GM19239 (cell line): Measurements from ENCODE around the gene NADSYN1.
"Not testable (repeated sequence)": the region's sequence is repeated elsewhere in the genome, so short reads cannot be mapped to it uniquely, and the experiment has no call there.

ENCODE experiments used
- DNase-seq: peaks from one replicate; pipeline ENCODE4 v3.0.0; 2011; ENCODE audit warnings: low spot score; ENCODE audit not compliant: insufficient read length
- FAIRE-seq: peaks from 2 replicates; lab custom pipeline; 2011; peaks lifted over from hg19 to GRCh38; lab: Jason Lieb, UNC

Gene NADSYN1

GRCh38 chr11:71453037-71453917 is at the start of gene NADSYN1:
TSS of gene NADSYN1 (plus strand) at chr11:71453203. CDS start at chr11:71453297, 94 bp downstream.
- DNase-seq (peak; percentile 96), FAIRE-seq (peak; percentile 68)

DNA sequence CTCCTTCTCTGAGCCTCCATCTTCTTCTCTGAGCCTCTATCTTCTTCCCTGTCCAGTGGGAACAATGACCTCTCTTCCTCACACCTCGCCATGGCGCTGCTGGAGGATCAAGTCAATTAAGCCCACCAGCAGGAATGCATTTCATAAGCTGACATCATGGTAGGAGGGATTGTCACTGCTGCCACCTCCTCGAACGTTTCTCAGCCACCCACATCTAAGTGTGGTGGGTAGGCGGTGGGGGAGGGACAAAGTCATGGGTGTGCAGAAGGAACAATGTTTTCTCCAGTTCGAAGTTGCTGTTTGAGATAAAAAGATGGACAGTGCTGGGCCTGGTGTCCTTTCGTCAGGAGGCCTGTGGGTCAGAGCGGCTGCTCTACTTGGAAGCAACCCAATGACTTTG is 48.8 kb upstream of the NADSYN1 start:
- FAIRE-seq = no peak

DNA sequence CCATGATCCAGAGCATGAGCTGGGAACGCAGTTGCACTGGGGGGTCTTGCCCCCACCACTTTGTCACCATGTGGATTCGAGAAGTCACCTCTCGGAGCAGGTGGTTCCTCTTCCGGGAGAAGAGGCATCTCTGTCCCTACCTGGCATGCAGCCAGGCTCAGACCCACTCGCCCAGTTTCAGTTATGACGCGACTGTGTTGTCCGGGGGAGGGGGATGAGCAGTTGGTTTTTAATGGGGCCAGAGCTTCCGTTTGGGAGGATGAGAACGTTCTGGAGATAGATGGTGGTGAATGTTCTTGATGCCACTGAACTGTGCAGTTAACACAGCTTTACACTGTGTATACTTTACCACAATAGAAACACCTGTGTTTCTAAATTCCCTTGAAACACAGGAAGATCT is 46.3 kb upstream of the NADSYN1 start:
- FAIRE-seq = no peak
- no peak for DNase-seq

More for the DNA sequence above, 48.8 kb upstream of the NADSYN1 start:
- DNase-seq = no peak

DNA sequence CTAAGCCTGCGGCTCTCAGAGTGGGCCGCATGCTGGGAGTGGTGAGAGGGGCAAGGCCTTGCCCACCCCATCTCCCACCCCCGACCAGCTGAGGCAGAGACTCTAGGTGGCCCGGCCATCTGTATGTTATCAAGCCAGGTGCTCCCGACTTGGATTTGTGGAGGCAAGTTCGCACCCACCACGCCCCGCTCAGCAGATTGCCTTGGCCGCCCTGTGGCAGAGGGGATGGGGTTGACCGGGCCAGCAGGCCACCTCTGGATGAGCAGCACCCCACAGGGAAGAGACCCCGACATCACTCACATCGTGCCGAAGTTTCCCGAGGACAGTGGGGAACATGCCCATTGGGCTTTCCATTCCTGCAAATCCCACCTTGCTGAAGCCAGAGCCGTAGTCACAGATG is 45.6 kb upstream of the NADSYN1 start:
- DNase-seq (no peak), FAIRE-seq (no peak)

DNA sequence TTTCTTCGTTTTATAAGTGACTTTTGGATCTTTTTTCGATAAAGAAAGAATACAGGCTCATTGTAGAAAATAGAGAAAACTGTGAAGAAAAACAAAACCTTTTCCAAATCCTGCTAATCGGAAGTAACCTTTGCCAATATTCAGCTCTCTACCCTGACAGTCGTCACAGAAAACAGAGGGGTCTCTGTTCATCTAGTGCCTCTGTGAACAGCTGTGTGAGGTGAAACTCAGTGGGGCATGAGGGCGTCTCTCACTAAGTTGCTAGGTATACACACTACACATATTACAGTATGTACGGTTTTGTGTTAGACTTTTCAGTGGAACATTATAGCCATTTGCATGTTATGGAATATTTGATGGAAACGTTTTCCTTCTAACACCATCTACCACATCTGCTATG is 44.2 kb upstream of the NADSYN1 start:
- DNase-seq = no peak
- FAIRE-seq = no peak

DNA sequence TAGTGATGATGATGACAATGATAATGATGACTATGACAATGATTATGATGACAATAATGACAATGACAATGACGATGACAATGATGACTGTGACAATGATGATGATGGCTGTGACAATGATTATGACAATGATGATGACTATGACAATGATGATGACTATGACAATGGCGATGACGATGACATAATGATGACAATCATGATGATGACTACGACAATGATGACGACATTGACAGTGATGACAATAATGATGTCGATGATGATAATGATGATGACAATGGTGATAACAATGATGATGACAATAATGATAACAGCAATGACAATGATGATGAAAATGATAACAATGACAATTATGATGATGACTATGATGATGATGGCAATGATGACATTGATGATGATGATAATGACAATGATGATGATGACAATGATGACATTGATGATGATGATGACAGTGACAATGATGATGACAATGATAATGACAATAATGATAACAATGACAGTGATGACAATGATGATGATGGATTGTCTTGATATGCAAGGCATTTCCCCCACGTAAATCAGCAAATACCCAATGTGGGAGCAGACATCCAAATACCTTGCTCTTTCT is 42.5 kb upstream of the NADSYN1 start:
- no peak for DNase-seq
- no peak for FAIRE-seq

- FAIRE-seq (no peak), DNase-seq (no peak)
Observed at GRCh38 chr11:71414645-71415044, 38.4 kb upstream of the NADSYN1 start.

- peak; percentile 26 for DNase-seq
- FAIRE-seq = no peak
Observed at GRCh38 chr11:71418643-71419042, 34.4 kb upstream of the NADSYN1 start.

GRCh38 chr11:71420455-71421241 is 32.4 kb upstream of the NADSYN1 start:
- FAIRE-seq (no peak), DNase-seq (peak; percentile 24)

DNA sequence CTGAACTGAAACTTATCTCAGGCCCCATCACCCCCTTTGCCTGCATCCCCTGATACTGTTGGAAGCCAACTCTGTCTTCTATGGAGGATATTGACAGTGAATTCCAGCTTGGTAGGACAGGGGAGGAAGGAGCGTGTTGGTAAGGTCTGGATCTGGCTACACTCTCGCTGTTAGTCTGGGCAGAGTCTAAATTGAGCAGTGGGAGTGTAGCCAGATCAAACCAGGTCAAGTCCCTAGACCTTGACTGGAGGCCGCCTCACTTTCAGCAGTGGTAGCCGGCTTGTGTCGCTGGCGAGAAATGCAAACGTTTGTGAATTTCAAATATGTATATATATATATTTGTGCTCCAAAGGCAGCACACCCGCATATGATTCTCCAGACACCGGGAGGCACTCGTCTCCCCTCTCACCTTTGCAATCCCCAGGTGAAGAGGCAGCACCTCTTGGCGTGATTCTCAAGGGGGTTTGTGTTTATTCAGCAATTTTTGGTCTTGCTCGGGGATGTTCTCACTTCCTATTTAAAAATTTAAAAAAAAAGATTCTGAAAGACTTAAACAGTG is 31.5 kb upstream of the NADSYN1 start:
- FAIRE-seq = no peak
- DNase-seq = no peak

GRCh38 chr11:71422318-71422717 is 30.7 kb upstream of the NADSYN1 start:
- DNase-seq, FAIRE-seq: not testable (repeated sequence)

DNA sequence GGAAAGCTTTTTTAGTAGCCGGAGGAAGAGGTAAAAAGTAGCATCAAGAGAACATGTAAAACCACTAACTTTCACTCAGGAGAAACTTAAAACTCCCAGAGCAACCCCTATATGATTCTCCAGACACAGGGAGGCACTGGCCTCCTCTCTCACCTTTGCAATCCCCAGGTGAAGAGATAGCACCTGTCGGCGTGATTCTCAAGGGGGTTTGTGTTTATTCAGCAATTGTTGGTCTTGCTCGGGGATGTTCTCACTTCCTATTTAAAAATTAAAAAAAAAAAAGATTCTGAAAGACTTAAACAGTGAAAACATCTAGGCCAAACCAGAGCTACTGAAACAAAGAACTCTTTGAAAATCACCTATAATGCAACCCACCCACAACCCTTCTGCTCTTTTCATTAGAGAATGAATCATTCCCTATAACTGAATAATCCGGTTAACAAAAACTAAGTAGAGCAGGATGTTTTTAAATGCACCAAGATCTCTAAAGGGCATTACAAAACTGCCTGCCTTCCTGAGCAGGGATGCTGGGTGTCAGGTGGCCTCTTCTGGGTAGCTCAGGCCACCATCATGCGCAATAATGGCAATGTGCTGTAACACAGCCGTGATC is 29.7 kb upstream of the NADSYN1 start:
- FAIRE-seq (no peak), DNase-seq (no peak)

DNA sequence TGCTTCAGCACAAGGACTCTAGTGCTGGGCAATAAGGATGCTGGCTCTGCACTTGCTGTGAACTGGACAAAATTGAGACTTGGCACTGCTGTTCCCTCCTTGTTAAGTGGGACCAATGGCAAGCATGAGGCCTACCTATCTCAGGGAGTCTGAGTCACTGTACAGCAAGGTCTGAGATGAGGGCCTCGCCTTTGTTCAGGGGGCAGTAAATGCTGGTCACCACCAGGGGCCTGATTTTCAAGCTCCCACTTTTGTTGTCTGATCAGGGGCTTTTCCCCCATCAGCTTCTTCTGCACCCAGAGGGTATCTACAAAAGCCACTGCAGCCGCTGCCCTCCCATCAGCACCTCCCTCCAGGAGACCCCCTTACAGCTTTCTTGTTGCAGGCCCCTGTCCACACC is 27.6 kb upstream of the NADSYN1 start:
- FAIRE-seq (no peak), DNase-seq (no peak)

DNA sequence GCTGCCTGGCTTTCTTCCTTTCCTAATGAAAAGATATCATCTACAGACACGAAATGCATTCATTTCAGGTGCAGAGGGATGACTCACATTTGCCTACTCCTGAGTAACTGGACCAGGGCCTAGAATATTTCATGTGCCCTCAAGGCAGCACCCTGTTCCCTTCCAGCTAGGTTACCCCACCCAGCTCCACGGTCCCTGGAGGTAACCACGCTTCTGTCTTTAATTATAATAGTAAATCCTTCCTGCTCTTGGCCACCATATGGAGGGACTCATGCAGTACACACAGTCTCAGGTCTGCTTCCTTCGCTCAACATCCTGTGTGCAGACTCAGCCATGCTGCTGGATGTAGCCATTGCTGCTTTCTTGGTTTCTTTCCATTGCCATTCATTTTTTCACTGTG is 27.1 kb upstream of the NADSYN1 start:
- no peak for FAIRE-seq

GRCh38 chr11:71426413-71426812 is 26.6 kb upstream of the NADSYN1 start:
- no peak for FAIRE-seq

More for the DNA sequence above, 27.1 kb upstream of the NADSYN1 start:
- no peak for DNase-seq

GRCh38 chr11:71428861-71429435 is 24.1 kb upstream of the NADSYN1 start:
- no peak for DNase-seq
- FAIRE-seq = no peak

More at GRCh38 chr11:71426413-71426812, 26.6 kb upstream of the NADSYN1 start:
- no peak for DNase-seq

- no peak for FAIRE-seq
- DNase-seq = no peak
Observed at GRCh38 chr11:71429701-71430100, 23.3 kb upstream of the NADSYN1 start.

DNA sequence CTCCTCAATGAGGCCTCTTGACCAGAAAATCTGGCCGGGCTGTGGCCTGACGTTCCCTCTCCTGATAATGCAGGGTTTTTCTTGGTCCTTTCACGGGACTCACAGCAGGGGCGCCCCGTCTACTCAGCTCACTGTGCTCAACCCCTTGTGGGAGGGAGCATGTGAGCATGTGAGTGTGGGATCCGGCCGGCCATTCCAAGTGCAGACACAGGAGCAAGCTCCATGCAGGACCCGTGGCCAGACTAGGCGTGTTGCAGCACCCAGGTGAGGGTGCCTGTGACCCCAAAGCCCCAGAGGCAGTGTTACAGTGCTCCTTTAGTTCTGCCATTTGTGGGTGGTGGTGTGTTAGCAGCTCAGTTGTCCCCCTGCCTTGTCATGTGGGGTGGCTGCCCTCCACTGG is 22.8 kb upstream of the NADSYN1 start:
- no peak for DNase-seq
- no peak for FAIRE-seq

GRCh38 chr11:71431271-71431670 is 21.7 kb upstream of the NADSYN1 start:
- DNase-seq (no peak), FAIRE-seq (no peak)
